NCI-H187 treated with DMSO at 0.1 percent for 48 hours (cell line): Measurements from ENCODE around the gene GLE1.
"Not testable (repeated sequence)": the region's sequence is repeated elsewhere in the genome, so short reads cannot be mapped to it uniquely, and the experiment has no call there.

Experiments used
- DNase-seq: peaks from one replicate; lab custom pipeline; 2025; lab: John Stamatoyannopoulos, UW

Gene GLE1

DNA sequence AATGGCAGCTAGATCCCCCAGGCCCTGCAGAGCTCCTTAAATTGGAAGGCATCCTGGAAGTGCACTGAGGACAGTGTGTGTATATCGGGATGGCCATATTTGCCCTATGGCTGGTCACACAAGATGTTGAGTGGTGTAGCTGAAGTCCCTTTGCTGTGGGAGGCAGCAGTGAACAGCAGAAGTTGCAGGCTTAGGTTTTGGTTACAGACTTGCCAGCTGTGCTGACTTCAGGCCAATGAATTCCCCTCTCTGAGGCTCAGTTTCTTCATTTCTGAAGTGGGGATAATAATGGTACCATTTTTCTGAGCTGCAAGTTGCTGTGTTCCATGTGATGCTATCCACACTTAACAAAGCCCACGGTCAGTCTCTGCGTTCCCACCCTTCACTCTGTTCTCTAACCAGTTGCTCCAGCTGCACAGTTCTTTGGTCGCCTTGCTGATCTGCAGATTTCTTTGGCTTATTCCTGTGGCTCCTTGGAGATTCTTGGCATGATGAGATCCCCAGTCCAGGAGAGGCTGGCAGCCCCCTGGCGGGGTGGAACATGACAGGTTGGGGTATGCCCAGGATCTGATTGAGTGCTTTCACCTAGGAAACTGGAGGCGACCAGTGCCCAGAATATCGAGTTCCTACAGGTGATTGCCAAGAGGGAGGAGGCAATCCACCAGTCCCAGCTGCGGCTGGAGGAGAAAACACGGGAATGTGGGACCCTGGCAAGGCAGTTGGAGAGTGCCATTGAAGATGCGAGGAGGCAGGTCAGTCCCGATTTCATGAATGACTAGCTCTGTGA lies 6.5 kb upstream of the GLE1 start:
- no peak for DNase-seq

DNA sequence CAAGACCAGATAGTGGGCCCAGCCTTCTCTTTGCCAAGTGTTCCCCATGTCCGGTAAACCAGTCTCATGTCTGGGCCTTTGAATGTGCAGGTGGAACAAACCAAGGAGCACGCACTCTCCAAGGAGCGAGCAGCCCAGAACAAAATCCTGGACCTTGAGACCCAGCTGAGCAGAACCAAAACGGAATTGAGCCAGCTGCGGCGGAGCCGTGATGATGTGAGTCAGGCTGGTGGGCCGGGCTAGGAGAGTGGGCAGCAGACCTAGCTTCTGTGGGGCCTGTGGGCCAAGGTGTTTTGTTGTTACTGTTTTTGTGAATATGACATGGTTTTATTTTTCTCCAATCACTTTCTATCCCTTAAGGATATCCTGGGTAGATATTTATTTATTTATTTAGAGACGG lies 5.6 kb upstream of the GLE1 start:
- DNase-seq: no peak

DNA sequence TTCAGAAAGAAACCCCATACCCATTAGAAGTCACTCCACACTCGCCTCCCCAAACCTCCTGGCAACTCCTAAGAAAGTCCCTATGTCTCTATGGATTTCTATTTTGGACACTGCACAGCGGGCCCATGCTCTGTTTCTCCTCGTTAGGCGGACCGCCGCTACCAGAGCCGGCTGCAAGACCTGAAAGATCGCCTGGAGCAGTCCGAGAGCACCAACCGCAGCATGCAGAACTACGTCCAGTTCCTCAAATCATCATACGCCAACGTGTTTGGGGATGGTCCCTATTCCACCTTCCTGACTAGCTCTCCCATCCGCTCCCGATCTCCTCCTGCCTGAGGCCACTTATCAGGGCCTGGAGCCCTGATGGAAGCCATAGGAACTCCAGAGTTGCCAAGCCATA lies 4.6 kb upstream of the GLE1 start:
- no peak for DNase-seq

DNA sequence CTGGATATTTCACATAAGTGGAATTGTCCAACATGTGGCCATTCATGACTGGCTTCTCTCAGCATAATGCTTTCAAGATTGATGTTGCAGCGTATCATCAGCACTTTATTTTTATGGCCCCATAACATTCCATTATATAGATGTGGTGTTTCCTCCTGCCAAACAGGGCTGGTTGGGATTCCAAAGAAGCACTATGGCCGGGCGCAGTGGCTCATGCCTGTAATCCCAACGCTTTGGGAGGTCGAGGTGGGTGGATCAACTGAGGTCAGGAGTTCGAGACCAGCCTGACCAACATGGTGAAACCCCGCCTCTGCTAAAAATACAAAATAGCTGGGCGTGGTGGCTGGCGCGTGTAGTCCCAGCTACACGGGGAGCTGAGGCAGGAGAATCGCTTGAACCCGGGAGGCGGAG lies 1.1 kb upstream of the GLE1 start:
- not testable (repeated sequence) for DNase-seq

GRCh38 chr9:128503870-128504269 lies 649 bp upstream of the GLE1 start:
- no peak for DNase-seq

DNA sequence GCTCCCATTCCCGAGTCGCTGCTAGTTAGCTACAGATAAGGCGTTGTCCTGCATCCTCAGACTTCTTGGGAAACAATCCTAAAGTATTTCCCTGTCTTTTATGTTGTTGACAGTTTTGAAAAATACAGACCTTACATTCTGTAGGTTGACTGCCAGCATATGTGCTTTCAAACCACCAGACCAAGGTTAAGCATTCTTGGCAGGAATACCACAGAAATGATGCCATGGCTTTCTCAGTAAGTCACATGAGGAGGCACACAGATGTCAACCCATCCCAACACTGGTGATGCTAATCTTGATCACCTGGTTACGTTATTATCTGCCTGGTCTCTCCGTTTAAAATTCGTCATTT lies 871 bp downstream of the GLE1 start:
- DNase-seq: no peak

DNA sequence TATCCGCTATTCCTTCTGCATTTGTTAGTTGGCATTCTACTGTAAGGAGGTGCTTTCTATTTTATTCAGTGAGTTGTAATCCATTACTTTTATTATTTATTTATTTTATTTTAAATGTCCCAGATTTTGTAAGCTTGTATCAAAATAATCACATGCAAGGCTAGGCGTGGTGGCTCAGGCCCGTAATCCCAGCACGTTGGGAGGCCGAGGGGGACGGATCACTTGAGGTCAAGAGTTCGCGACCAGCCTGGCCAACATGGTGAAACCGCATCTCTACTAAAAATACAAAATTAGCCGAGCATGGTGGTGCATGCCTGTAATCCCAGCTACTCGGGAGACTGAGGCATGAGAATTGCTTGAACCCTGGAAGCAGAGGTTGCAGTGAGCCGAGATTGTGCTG lies 1.4 kb downstream of the GLE1 start:
- DNase-seq: not testable (repeated sequence)

GRCh38 chr9:128512820-128513219 lies 8.3 kb downstream of the GLE1 start:
- DNase-seq: no peak

- DNase-seq: no peak
Observed at GRCh38 chr9:128521956-128522355, 17.4 kb downstream of the GLE1 start.

DNA sequence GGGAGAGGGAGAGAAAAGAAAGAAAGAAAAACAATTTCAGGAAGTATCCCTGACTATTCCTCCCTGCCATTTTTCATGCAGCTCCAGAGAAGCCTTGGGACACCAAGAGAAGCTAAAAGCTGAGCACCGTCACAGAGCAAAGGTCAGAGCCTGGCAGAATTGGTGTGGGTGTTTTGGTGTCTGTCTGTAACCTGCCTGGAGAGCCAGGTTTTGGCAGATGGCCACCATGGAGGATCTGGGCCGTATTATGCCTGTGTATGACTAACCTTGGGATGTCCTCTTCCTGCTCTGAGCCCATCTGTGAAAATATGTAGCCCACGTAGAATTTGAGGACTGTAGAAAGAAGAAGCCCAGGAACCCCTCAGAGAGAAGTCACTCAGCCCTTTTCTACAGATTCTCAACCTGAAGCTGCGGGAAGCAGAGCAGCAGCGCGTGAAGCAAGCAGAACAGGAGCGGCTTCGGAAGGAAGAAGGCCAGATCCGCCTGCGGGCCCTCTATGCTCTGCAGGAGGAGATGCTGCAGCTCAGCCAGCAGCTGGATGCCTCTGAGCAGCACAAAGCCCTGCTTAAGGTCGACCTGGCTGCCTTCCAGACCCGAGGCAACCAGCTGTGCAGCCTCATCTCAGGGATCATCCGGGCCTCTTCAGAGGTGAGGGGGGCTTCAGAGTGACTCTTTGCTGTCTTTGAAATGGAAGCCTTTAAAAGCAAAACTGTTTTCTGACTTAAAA lies 18.8 kb downstream of the GLE1 start:
- no peak for DNase-seq

DNA sequence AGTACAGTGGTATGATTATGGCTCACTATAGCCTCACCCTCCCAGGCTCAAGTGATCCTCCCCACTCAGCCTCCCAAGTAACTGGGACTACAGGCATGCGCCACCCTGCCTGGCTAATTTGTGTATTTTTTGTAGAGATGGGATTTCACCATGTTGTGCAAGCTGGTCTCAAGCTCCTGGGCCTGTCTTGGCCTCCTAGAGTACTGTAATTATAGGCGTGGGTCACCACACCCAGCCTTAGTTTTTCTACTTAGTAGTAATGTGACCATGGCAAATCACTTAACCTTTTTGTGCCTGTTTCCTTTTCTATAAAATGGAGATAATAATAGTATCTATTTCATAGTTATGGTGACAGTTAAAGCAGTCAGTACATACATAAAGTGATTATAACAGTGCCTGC lies 22.2 kb downstream of the GLE1 start:
- no peak for DNase-seq

DNA sequence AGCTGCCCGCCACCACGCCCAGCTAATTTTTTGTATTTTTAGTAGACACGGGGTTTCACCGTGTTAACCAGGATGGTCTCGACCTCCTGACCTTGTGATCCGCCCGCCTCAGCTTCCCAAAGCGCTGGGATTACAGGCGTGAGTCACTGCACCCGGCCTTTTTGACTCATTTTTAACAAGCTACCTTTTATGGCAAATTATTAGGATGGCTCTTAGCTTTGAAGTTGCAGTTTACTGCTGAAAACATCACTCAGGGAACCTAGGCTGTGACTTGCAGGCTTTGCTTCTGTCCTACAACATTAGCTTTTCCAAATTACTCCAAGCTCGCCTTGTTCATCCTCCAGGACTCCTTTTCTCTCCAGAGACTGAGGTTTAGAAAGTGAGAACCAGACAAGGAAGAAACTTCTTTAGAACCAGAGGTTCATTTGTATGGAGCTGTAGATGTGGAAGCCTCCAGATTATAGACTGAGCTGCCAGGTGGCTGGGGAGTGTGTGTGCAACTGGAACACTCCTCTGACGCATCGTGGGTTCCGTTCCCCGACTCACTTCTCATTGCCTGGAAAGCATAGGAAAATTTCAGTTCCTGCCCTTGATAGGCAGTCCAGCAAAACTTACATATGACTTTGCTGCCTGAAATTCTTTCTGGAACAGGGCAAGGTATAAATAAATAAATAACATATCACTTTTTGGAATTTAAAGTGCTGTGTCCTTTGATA lies 24.1 kb downstream of the GLE1 start:
- DNase-seq: no peak

DNA sequence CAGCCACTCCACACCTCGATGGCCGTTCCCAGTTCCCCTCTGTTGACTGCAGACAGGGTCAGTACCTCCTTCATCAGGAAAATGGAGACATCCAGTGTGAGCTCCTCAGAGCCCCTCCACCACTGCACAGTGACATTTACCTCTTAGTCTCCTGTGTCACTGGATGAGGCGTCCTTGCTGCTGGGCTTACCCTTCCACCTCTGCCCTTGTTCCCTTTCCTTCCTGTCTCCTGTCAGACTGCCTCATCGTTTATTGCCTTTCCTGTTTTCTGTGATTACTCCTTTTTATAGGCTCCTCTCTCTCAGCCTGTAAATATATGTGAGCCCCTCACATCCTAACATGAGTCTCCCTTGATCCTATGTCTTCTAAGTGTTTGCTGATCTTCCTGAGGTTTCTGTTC lies 24.7 kb downstream of the GLE1 start:
- no peak for DNase-seq

GRCh38 chr9:128532581-128532980 lies 28.1 kb downstream of the GLE1 start:
- no peak for DNase-seq

- DNase-seq: no peak
Observed at GRCh38 chr9:128540634-128541360, 36.3 kb downstream of the GLE1 start.

DNA sequence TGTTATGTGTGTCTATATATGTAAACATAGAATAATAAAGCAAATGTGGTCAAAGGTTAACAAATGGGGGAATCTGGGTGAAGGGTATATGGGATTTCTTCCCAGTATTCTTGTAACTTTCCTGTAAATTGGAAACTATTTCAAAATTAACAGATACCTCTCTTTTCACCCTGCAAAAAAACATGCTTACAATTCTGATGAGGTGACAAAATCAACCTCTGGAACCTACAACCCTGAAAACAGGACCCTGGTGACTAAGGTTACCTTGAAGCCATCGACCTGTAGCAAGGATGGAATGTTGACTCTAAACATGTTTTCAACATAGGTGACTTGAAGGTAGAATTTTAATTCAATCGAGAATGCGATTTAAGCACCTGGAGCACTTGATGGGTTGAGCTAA lies 42.0 kb downstream of the GLE1 start:
- no peak for DNase-seq

DNA sequence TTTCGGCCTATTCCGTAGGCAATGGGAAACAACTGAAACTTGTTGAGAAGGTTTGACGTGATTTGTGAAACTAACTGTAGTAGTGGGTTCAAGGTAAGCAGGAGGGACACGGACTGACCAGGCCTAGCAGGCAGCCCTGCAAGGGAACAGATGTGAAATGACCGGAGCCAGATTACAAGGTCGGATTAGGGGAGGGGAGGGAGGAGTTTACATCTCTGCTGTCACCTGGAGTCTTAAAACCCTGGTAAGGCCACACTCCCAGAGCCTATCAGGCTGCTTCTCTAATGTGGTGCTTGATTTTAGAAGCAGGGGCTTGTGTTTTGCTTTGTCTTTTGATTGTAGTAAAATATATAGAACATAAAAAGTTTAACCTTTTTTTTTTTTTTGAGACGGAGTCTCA lies 44.4 kb downstream of the GLE1 start:
- DNase-seq: no peak

DNA sequence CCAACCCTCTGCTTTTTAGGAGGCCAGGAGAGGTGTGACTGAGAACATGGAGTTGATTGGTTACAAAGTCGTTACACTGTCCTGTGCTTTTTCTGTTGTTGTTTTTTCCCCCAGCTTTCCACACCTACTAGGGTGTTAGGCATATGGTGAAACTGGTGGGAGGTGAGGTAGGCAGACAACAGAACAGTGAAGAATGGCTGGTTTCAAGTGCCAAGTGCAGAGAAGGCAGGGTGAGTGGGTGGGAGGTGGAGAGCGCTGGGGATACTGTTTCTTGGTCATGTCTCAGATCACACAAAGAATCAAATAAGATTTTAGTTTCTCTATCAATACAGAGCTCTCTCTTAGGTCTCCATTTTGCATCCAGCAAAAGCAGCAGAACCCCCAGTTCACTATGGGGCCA lies 45.7 kb downstream of the GLE1 start:
- no peak for DNase-seq

GRCh38 chr9:128550770-128551656 lies 46.5 kb downstream of the GLE1 start:
- DNase-seq: no peak

DNA sequence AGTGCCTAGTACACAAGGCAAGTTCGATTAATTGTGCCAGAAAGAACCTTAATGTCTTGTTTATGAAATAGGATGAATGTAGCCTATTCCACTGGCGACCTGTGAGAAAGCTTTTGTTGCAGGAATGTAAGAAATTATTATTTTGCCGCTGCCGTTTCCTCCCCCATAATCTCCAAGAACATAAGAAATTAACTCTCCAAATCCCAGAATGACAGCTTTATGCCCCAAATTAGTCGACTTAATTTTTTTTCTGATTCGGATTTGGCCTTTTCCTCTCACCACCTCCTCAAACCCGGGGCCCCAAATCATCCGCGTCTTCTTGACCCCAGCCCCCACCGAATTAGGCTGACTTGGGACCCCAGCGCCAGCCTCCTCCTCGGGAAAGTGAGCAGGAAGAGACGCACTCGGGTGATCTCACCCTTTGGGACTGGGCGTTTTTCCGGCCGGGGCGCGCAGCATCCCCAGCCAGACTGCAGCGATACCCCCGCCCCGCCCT lies 47.2 kb downstream of the GLE1 start:
- no peak for DNase-seq

DNA sequence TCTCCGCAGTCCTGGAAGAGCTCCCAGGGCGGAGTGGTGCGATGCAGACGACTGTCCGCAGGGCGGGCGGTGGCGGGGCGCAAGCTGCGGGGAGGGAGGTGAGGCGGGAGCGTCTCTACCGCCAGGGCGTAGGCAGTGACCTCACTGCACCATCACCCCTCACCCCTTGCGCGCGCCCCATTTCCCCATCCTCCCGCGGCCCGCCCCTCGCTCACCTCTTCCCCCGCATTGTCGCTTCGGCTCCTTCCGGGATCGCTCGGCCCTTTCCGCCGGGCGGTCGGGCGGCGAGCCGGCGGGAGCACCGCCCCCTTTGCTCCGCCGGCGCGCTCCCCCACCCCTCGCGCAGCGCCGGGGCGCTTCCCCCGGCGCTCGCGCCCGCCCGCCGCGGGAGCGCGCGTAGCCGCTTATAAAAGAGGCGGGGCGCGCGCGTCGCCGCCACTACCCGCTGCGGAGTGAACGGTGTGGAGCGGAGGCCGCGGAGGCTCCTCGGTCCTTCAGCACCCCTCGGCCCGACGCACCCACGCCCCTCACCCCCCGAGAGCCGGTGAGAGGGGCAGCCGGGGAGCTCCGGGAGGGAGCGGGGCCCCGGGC lies 47.7 kb downstream of the GLE1 start, which contains the start of gene SPTAN1:
SPTAN1 (plus strand) TSS at position 435 of the 591 bp plus-strand sequence. CDS start 14,154 bp downstream, outside the sequence.
- no peak for DNase-seq
